Ovary (tissue), 10 donors: Measurements from ENCODE around the gene KCNAB3. TPM values are rescaled to one million over a fixed set of nuclear protein-coding genes. Genes with fewer than 3 reads are reported as not detected.

Experiments
- DNase-seq, 5 donors: peaks; one replicate each; pipeline ENCODE4 v3.0.0-alpha.2; 2019 to 2020
- H3K27ac ChIP-seq, 2 donors: fragments of 200-600 bp; one replicate each; pipeline versions ENCODE4 v1.5.1 to v1.8.0; 2019 to 2022
- H3K27me3 ChIP-seq: fragments of 200-600 bp; one replicate; pipeline ENCODE4 v1.8.0; 2022
- H3K36me3 ChIP-seq: fragments of 200-600 bp; sonication (generic); one replicate; pipeline ENCODE4 v1.5.1; 2019
- H3K4me1 ChIP-seq: one replicate; pipeline ENCODE4 v1.8.1; 2013; ENCODE audit warnings: mild to moderate bottlenecking, moderate library complexity; ENCODE audit not compliant: insufficient read depth
- H3K4me3 ChIP-seq: fragments of 200-600 bp; sonication (generic); one replicate; pipeline ENCODE4 v1.5.1; 2017
- H3K9me3 ChIP-seq, 2 donors: fragments of 200-600 bp in 1 of 2; sonication (generic) in 1 of 2; one replicate each; pipeline versions ENCODE4 v1.5.1 to v1.8.1; 2013 to 2019; ENCODE audit warnings: mild to moderate bottlenecking in 1 of 2, moderate library complexity in 1 of 2
- EP300 ChIP-seq: sonication (generic); formaldehyde crosslinking; IDR thresholded peaks from one replicate; pipeline ENCODE4 v1.6.1; 2017; ENCODE audit warnings: antibody characterized with exemption
- POLR2A ChIP-seq: fragments of 450-650 bp; IDR thresholded peaks from one replicate; pipeline ENCODE4 v1.6.1; 2017; ENCODE audit warnings: antibody characterized with exemption, mild to moderate bottlenecking, moderate library complexity
- WGBS, 3 donors: extraction: QIAGEN DNeasy Blood & Tissue Kit in 1 of 3; methylation state at CpG; one replicate each; pipeline versions ENCODE4 v1.1.5 to v1.1.7; 2013 to 2017; 5-methylcytosine and 5-hydroxymethylcytosine counted together
- intact Hi-C, 4 donors: fragments of 100-400 bp; cut with DNase I; formaldehyde crosslinking; loops; one replicate each; pipeline versions ENCODE4 v1.11.0 to v1.15.1; 2022 to 2023
- long read RNA-seq, 3 donors: library from polyadenylated mRNA in 2 of 3; unstranded in 2 of 3; transcript quantifications; one replicate each; pipeline ENCODE4 v2.0.0 and lab custom pipeline, GENCODE V29; 2021 to 2026
- polyA plus RNA-seq, 2 donors: library from polyadenylated mRNA; stranded (reverse); fragments of 200-250 nt in 1 of 2; fragments of 350-450 nt in 1 of 2; fragmentation: Illumina TruSeq in 1 of 2; extraction: RNeasy Lipid Tissue Mini Kit (QIAGEN cat#74804) in 1 of 2; gene quantifications; one replicate each; pipeline ENCODE4 v1.2.3, GENCODE V29; 2013 to 2014
- total RNA-seq, 7 donors: library from RNA; depleted of rRNA in 2 of 7; stranded (reverse); fragments of >200 nt in 2 of 7; fragmentation: NEBNext Ultra II Directional in 3 of 7; extraction: Animal tissue kit (Norgen Biotek cat#: 25700) in 3 of 7; gene quantifications; one replicate each; pipeline versions ENCODE4 v1.1.0 to v1.2.4, GENCODE V29; 2016 to 2023
- TF ChIP-seq, protein P1 (sequence below), 3 donors: fragments of 450-650 bp in 2 of 3; fragments of 200-600 bp in 1 of 3; IDR thresholded peaks; one replicate each; pipeline versions ENCODE4 v1.5.1 to v1.8.0; 2016 to 2022; ENCODE audit warnings: antibody characterized with exemption in 3 of 3, mild to moderate bottlenecking in 1 of 3
- donor health status: DM: no; HTN: no; CAD: no; lungs with moderate emphysema.
- donor health status: DM: no; HTN: no; CAD: no.
- donor health status: Bipolar disorder and iron deficiency.
- donor health status: DM: yes; HTN: yes; CAD: no.
- donor health status: DM: no; HTN: no; CAD: no.
- donor health status: DM: yes; HTN: yes; CAD: no.

KCNAB3 gene
- 1 to 10 TPM in 5 of 7 donors, under 1 TPM in 2; 0.48 to 5.9 (median 2.2) TPM for total RNA-seq
- polyA plus RNA-seq = 1 to 10 TPM; 1.9 to 3.9 TPM
- long read RNA-seq, donor 1, partial matches to known transcripts = 1 of 3 reads
- long read RNA-seq, donor 1, other reads (novel, unspliced or antisense) = 2 of 3 reads
- long read RNA-seq, donor 2, transcript KCNAB3-204 (2 exons, 859 nt) = major isoform, 7 of 8 reads
- long read RNA-seq, donor 2, partial matches to known transcripts = 0 of 8 reads
- long read RNA-seq, donor 2, other reads (novel, unspliced or antisense) = 0 of 8 reads
- long read RNA-seq, donor 3, partial matches to known transcripts = 2 of 6 reads
- long read RNA-seq, donor 3, other reads (novel, unspliced or antisense) = 3 of 6 reads

DNA sequence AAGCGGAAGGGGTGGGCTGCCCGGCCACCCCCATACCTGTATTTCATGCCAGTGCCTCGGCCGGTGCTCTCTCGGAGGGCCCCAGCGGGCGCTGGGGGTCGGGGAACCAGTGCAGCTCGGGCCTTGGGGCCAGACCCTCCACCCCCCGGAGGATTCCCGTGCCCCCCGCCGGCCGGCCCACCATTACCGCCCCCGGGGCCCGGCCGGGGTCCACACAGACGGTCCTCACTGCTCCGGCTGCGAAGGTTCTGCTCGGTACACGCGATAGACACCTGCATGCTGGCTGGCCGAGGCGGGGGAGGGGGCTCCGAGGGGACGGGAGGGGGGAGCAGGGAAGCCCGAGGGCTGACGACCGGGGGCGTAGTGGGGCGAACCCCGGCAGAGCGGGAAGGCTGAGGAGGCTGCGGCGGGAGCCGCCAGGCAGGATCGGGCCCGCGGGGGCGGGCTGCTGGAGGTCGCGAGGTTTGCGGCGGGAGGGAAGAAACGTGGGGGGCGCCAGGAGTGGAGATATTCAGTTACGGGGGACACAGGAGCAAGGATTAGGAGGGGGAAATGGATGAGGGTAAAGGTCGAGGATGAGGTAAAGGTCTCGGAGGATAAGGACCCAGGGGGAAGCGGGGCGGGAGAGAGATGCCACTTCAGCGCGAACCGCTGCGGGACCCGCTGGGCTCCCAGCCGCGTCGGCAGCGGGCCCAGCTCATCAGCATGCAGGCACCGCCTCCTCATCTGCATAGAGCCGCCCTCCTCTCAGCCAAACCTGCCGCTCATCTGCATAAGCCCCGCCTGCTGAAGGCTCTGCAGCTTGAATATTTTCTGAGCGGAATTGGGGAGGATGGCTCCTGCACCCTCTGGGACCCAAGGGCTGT, at the start of gene KCNAB3:
TSS of gene KCNAB3 (minus strand) at position 699 of the 866 bp plus-strand sequence. CDS start at position 278, 421 bp downstream.
- peaks cover 4% of the 10 kb centered on the region for H3K4me1 ChIP-seq
- 6 to 19% (median 11%) methylated on average over 47 to 67 of the region's 67 CpGs for WGBS, 3 donors
- H3K4me3 ChIP-seq = peak within 1 kb of the TSS; percentile 41
- H3K27me3 ChIP-seq = no peaks in the 10 kb centered on the region
- TF ChIP-seq, protein P1, sequence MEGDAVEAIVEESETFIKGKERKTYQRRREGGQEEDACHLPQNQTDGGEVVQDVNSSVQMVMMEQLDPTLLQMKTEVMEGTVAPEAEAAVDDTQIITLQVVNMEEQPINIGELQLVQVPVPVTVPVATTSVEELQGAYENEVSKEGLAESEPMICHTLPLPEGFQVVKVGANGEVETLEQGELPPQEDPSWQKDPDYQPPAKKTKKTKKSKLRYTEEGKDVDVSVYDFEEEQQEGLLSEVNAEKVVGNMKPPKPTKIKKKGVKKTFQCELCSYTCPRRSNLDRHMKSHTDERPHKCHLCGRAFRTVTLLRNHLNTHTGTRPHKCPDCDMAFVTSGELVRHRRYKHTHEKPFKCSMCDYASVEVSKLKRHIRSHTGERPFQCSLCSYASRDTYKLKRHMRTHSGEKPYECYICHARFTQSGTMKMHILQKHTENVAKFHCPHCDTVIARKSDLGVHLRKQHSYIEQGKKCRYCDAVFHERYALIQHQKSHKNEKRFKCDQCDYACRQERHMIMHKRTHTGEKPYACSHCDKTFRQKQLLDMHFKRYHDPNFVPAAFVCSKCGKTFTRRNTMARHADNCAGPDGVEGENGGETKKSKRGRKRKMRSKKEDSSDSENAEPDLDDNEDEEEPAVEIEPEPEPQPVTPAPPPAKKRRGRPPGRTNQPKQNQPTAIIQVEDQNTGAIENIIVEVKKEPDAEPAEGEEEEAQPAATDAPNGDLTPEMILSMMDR (IDR thresholded peaks at IDR 0.05) = no peak
- TF ChIP-seq POLR2A = no peak
- no peak for TF ChIP-seq EP300
- peak; percentile 54 to 79 (median 66) for DNase-seq
- H3K36me3 ChIP-seq = no peaks in the 10 kb centered on the region
- intact Hi-C loops = loop anchor here in 2 of 4 donors (2.0 to 10.0 kb wide), 3 partner anchors 13 to 368 kb away; partner anchors contain the start of genes RNF227 (in 1 of the 2) and SLC25A35 (in 1 of the 2)
- H3K27ac ChIP-seq = peak within 1 kb of the TSS in 1 of 2 donors; percentile 45
- no peaks in the 10 kb centered on the region for H3K9me3 ChIP-seq

DNA sequence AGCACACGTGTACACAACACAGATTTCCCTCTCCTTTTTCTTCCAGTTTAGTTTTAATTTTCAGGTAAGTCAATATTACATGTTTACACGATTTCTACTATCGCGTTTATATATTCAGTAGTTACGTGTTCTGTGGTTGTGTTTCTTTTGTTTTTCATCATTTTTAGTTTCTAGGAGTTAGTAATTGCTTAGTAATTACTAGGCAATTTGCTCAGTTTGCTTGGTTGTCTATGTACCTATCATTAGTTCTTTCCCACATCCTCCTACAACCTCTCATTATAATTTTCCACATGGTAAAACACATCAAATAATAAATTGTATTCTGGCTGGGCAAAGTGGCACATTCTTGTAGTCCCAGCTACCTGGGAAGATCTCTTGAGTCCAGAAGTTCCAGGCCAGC, 48.1 kb upstream of the KCNAB3 start:
- no peak overlapping the region for H3K4me3 ChIP-seq
- no peaks in the 10 kb centered on the region for H3K36me3 ChIP-seq
- intact Hi-C loops = no loop called here
- no peak for DNase-seq
- H3K27me3 ChIP-seq = no peaks in the 10 kb centered on the region
- H3K4me1 ChIP-seq = no peaks in the 10 kb centered on the region
- H3K27ac ChIP-seq = no peak overlapping the region
- TF ChIP-seq EP300 (no peak), POLR2A (no peak)
- TF ChIP-seq, protein P1 (IDR thresholded peaks at IDR 0.05) = no peak
- no peaks in the 10 kb centered on the region for H3K9me3 ChIP-seq
- WGBS, 3 donors = 85 to 91% (median 86%) methylated on average over 5 of the region's 5 CpGs

DNA sequence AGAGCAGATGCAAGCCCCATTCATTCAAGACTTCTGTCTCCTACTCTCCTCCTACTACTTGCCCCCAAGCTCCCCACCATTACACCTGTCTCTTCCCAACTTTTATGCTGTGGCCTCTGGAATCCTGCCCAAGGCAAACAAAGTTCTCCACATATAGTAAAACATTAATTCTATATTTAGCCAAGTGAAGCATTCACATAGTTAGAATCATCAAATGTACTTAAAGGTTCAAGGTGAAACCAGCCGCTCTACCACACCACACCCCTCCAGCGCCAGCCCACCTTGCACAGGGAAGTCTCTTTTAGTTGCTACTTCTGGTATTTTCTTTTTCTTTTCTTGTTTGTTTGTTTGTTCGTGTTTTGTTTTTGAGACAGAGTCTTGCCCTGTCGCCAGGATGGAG, 47.4 kb upstream of the KCNAB3 start:
- Histone ChIP-seq H3K4me3 (no peak overlapping the region), H3K36me3 (no peaks in the 10 kb centered on the region), H3K9me3 (no peaks in the 10 kb centered on the region), H3K27ac (no peak overlapping the region), H3K4me1 (no peaks in the 10 kb centered on the region), H3K27me3 (no peaks in the 10 kb centered on the region)
- TF ChIP-seq EP300 = no peak
- no peak for TF ChIP-seq POLR2A
- TF ChIP-seq, protein P1 (IDR thresholded peaks at IDR 0.05) = no peak
- intact Hi-C loops = no loop called here
- WGBS, 3 donors = 82 to 86% (median 83%) methylated on average over 4 of the region's 4 CpGs
- no peak for DNase-seq

DNA sequence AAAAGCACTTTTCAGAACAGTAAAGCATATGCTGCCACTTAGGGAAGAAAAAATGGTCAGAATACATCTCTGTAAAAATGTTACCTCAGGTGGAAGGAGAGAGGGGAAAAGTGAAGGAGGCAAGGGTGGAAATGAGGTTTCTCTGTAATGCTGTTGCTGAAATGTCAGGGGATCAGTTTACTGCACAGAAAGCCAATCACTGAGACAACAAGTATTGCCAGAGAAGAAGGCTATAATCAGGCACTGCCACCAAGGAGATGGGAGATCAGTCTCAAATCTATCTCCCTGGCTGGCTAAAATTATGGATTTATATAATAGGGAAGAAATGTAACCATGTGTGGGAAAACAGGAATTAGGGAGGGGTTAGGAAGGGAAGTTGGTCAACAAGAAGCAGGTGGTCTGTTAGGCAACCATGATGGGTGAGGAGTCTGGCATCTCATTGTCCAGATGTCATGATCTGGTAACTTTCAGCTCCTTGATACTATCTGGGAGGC, 45.0 kb upstream of the KCNAB3 start:
- Histone ChIP-seq H3K27me3 (no peaks in the 10 kb centered on the region), H3K27ac (no peak overlapping the region), H3K4me1 (no peaks in the 10 kb centered on the region), H3K4me3 (no peak overlapping the region), H3K9me3 (no peaks in the 10 kb centered on the region), H3K36me3 (no peaks in the 10 kb centered on the region)
- no peak for TF ChIP-seq POLR2A
- TF ChIP-seq, protein P1 (IDR thresholded peaks at IDR 0.05) = no peak
- no peak for TF ChIP-seq EP300
- no peak for DNase-seq
- intact Hi-C loops = no loop called here
